HG02943 (cell line): ENCODE results near the gene PLOD3.

Experiments used
- ATAC-seq: cut with Tn5 transposase; IDR thresholded peaks from one replicate; pipeline ENCODE4 v1.9.1; 2021; ENCODE audit warnings: mild to moderate bottlenecking, low read depth, moderate library complexity; ENCODE audit not compliant: unreplicated experiment

Gene PLOD3

DNA sequence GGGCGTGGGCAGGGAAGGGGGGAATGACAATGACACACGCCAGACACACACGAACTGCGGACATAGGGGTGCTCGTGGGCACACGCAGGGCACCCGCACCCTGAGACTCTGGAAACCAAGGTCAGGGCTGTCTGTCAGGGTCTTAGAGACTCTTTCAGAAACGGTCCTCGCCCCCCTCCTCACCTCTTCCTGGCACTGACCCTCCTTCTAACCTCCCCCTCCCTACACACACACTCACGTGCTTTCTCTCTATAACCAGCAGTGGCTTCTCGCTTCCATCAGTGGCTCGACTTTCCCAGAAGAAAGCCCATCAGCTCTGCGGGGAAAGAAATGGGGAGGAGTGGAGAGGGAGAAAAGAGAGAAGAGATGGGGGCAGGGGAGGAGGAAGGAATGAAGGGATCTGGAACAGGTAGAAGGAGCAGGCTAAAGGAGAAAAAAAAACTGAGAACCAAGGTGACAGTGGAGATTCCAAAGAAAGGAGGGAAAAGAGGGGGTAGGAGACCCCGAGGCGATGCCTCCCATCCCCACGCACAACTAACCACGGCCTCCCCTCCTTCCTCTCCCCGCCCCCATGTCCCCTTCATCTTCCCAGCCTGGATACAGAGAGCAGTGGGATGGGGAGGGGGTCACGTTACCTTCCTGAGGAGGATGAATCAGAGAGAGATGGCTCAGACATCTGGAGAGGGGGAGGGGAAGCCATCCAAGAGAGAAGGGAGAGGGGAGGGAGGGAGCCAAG is 50.3 kb downstream of the PLOD3 start:
- ATAC-seq = no peak

GRCh38 chr7:101166648-101166908 is 50.8 kb downstream of the PLOD3 start:
- no peak for ATAC-seq

GRCh38 chr7:101165958-101166647 is 51.3 kb downstream of the PLOD3 start:
- no peak for ATAC-seq

GRCh38 chr7:101165075-101165957 is 52.1 kb downstream of the PLOD3 start, which contains the start of gene VGF:
VGF (minus strand) TSS chr7:101165569; CDS start chr7:101164843, 726 bp downstream.
- ATAC-seq = peak; percentile 65

GRCh38 chr7:101164071-101164840 is 53.1 kb downstream of the PLOD3 start:
- ATAC-seq = no peak

DNA sequence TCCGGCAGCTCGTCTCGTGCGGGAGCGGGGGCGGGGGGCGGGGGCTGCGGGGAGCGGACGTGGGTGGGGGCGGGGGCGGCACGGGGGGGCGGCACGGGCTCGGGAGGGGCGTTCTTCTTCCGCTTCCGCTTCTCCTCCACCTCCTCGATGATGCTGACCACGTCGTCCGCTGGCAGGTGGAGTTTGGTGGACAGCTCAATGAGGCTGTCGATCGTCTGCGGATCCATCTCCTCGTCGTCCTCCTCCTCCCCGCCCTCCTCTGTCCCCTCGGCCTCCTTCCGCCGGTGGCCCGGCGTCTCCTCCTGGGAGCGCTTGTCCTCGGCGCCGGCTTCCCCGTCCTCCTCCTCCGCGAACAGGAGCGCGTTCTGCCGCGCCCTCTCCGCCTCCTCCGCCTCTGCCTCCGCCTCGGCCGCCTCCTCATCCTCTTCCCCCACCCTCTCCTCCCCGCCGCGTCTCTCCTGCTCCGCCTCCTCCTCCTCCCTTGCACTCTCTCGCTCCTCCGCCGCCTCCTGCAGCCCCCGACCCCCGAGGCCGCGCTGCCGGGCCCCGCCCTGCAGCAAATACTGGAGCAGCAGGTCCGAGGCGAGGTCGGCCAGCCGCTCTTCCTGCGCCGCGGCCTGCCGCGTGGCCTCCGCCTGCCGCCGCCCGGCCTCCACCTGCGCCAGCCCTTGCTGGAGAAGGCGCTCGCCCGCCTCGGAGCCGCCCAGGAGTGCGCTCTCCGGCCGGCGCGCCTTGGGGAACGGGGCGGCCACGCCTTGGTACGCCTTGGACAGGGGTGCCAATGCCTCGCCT is 53.9 kb downstream of the PLOD3 start:
- no peak for ATAC-seq

- ATAC-seq = no peak
These were observed 54.7 kb downstream of the PLOD3 start for GRCh38 chr7:101162551-101163278.

- no peak for ATAC-seq
These were observed 55.5 kb downstream of the PLOD3 start for GRCh38 chr7:101161692-101162471.

- no peak for ATAC-seq
These were observed 56.5 kb downstream of the PLOD3 start for GRCh38 chr7:101160910-101161309.

DNA sequence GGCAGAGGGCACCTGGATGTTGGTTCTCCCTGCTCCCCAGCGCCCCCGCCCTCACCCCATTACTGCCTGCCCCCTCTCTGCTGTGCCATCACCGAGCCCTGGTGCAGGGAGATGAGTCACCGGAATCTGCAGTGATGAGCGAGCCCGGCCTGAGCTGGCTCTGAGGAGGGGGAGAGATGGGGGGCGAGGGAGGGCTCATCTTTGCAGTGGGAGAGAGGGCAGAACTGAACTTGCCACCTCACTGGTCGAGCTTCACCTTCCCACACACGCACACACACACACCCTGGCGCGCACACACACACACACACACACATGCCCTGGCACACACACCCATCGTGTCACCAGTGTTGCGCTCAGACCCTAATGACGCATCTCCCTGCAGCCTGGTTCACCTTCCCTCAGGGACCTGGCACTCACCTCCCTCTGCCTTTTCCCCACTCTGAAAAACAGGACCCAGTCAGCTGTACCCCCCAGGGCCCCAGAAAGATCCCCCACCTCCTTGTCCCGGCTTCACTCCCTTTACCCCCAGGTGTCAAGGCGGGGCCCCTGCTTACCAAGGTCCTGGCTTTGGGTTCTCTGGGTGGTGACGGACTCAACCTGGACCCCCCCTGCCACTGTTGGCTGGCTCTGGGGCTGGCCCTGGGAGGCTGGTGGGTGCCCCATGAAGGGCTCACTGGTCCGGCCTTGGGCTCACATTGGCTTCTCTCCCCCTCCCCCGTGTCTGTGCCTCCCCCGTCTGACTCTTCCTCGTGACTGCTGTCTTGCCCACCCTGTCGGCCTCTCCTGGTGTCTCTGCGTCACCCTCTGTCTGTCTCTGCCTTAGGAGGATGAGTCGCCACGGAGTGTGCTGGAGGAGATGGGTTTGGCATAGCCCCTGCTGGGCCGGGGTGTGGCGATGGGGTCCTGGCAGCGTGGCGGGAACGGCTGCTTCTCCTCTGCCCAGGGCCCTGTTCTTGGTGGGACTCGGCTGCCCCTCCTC is 57.4 kb downstream of the PLOD3 start:
- no peak for ATAC-seq

- ATAC-seq = no peak
These were observed 60.4 kb downstream of the PLOD3 start for GRCh38 chr7:101156866-101157589.

- no peak for ATAC-seq
These were observed 61.1 kb downstream of the PLOD3 start for GRCh38 chr7:101156277-101156676.
